IMR-90 (cell line): ENCODE data around the gene OR10A3. TPM values are rescaled to one million over a fixed set of nuclear protein-coding genes. Genes with fewer than 3 reads are reported as not detected.

Experiments
- ATAC-seq: fragments of 200-7000 bp; cut with Tn5 transposase; 2 replicates; pipeline ENCODE4 v1.9.1; 2020; ENCODE audit warnings: low read depth, mild to moderate bottlenecking, moderate library complexity
- BruUV-seq: library from RNA; stranded (reverse); fragments of 400-500 nt; replicated peaks from 2 replicates; lab custom pipeline; 2021; lab: Mats Ljungman, UMichigan
- CTCF ChIA-PET: fragments of 300-600 bp; formaldehyde crosslinking; extraction: SDS; loops from one replicate; lab custom pipeline; 2021; ENCODE audit warnings: antibody characterized with exemption; lab: Yijun Ruan, JAX
- POLR2A ChIA-PET: fragments of 300-600 bp; sonication (Branson Sonifier 250); formaldehyde crosslinking; loops from one replicate; lab custom pipeline; 2022; ENCODE audit warnings: antibody characterized with exemption; ENCODE audit not compliant: unreplicated experiment; lab: Charles Lee
- DNase-seq: peaks from one replicate; pipeline ENCODE4 v3.0.0; 2013
- H2AFZ ChIP-seq: replicated peaks from 2 replicates; pipeline ENCODE3; 2013; ENCODE audit warnings: low read length, mild to moderate bottlenecking; ENCODE audit not compliant: poor library complexity
- H2AK5ac ChIP-seq: 2 replicates; pipeline ENCODE4 v1.6.1; 2013; ENCODE audit warnings: low read depth, low read length, inconsistent platforms
- H2AK9ac ChIP-seq: replicated peaks from 2 replicates; pipeline ENCODE3; 2013; ENCODE audit warnings: mild to moderate bottlenecking, low read depth, low read length, moderate library complexity; ENCODE audit not compliant: poor library complexity
- H2BK120ac ChIP-seq: 2 replicates; pipeline ENCODE4 v1.6.1; 2013; ENCODE audit warnings: low read depth, low read length, inconsistent platforms
- H2BK15ac ChIP-seq: 3 replicates; pipeline ENCODE4 v1.6.1; 2013; ENCODE audit warnings: low read depth, low read length, inconsistent platforms
- H2BK20ac ChIP-seq: 2 replicates; pipeline ENCODE4 v1.6.1; 2013; ENCODE audit warnings: low read depth, mild to moderate bottlenecking, inconsistent platforms, low read length, moderate library complexity
- H2BK5ac ChIP-seq: 2 replicates; pipeline ENCODE4 v1.6.1; 2013; ENCODE audit warnings: mild to moderate bottlenecking, low read depth, low read length, inconsistent platforms; ENCODE audit not compliant: poor library complexity, severe bottlenecking
- H3K14ac ChIP-seq: replicated peaks from 2 replicates; pipeline ENCODE4 v1.6.1; 2013; ENCODE audit warnings: low read depth, low read length, inconsistent platforms
- H3K18ac ChIP-seq: 2 replicates; pipeline ENCODE4 v1.6.1; 2013; ENCODE audit warnings: low read depth, low read length, control low read depth
- H3K23ac ChIP-seq: 2 replicates; pipeline ENCODE4 v1.6.1; 2013; ENCODE audit warnings: low read depth, low read length, inconsistent platforms
- H3K27ac ChIP-seq: 2 replicates; pipeline ENCODE4 v1.5.1; 2013; ENCODE audit warnings: mild to moderate bottlenecking, control low read depth, low read length; ENCODE audit not compliant: insufficient read depth
- H3K27me3 ChIP-seq: 2 replicates; pipeline ENCODE4 v1.6.1; 2013; ENCODE audit warnings: low read length; ENCODE audit not compliant: control insufficient read depth, insufficient read depth
- H3K36me3 ChIP-seq: 2 replicates; pipeline ENCODE4 v1.6.1; 2013; ENCODE audit warnings: low read length, mixed read lengths; ENCODE audit not compliant: control insufficient read depth, insufficient read depth
- H3K4ac ChIP-seq: 2 replicates; pipeline ENCODE4 v1.6.1; 2013; ENCODE audit warnings: low read depth, low read length, inconsistent platforms
- H3K4me1 ChIP-seq: 2 replicates; pipeline ENCODE4 v1.6.1; 2013; ENCODE audit warnings: low read length, mixed read lengths; ENCODE audit not compliant: control insufficient read depth, insufficient read depth
- H3K4me2 ChIP-seq: 2 replicates; pipeline ENCODE4 v1.6.1; 2013; ENCODE audit warnings: low read depth, mild to moderate bottlenecking, control low read depth, low read length, moderate library complexity
- H3K4me3 ChIP-seq: 2 replicates; pipeline ENCODE4 v1.5.1; 2013; ENCODE audit warnings: low read depth, mild to moderate bottlenecking, control low read depth, low read length, moderate library complexity; ENCODE audit not compliant: insufficient read depth
- H3K56ac ChIP-seq: 2 replicates; pipeline ENCODE4 v1.6.1; 2013; ENCODE audit warnings: low read length, inconsistent platforms; ENCODE audit not compliant: insufficient read depth; ENCODE audit errors: extremely low read depth
- H3K79me1 ChIP-seq, 2 experiments: 2 replicates each; pipeline ENCODE4 v1.6.1; 2013; ENCODE audit warnings: low read length in 2 of 2, inconsistent platforms in 1 of 2, low read depth in 1 of 2
- H3K9ac ChIP-seq: 2 replicates; pipeline ENCODE4 v1.6.1; 2013; ENCODE audit warnings: low read depth, low read length, control low read depth
- H3K9me1 ChIP-seq: 2 replicates; pipeline ENCODE4 v1.6.1; 2013; ENCODE audit warnings: low read length, inconsistent platforms; ENCODE audit not compliant: insufficient read depth
- H3K9me3 ChIP-seq: 2 replicates; pipeline ENCODE4 v1.6.1; 2013; ENCODE audit warnings: low read length; ENCODE audit not compliant: control insufficient read depth, insufficient read depth
- H4K20me1 ChIP-seq: 2 replicates; pipeline ENCODE4 v1.6.1; 2013; ENCODE audit warnings: low read length, inconsistent platforms; ENCODE audit not compliant: insufficient read depth
- H4K5ac ChIP-seq: 2 replicates; pipeline ENCODE4 v1.6.1; 2013; ENCODE audit warnings: mild to moderate bottlenecking, low read depth, low read length, control low read depth
- H4K8ac ChIP-seq, 2 experiments: 2 replicates each; pipeline ENCODE4 v1.6.1; 2013; ENCODE audit warnings: low read depth in 2 of 2, low read length in 2 of 2, control low read depth in 1 of 2, inconsistent platforms in 1 of 2
- H4K91ac ChIP-seq: 2 replicates; pipeline ENCODE4 v1.6.1; 2013; ENCODE audit warnings: low read depth, low read length, inconsistent platforms; ENCODE audit not compliant: insufficient read depth
- CEBPB ChIP-seq: IDR thresholded peaks from 2 replicates; pipeline ENCODE4 v1.6.1; 2012; ENCODE audit warnings: low read depth, low read length, improper control_type of control experiment
- POLR2A ChIP-seq: IDR thresholded peaks from 2 replicates; pipeline ENCODE4 v1.6.1; 2012; ENCODE audit warnings: mild to moderate bottlenecking, low read depth, low read length
- RCOR1 ChIP-seq: IDR thresholded peaks from 2 replicates; pipeline ENCODE4 v1.6.1; 2012; ENCODE audit warnings: mild to moderate bottlenecking, low read length, improper control_type of control experiment; ENCODE audit not compliant: insufficient replicate concordance
- SMC3 ChIP-seq: fragments of 150-350 bp; IDR thresholded peaks from 2 replicates; pipeline ENCODE4 v1.6.1; 2016; ENCODE audit warnings: low read depth, mild to moderate bottlenecking, antibody characterized with exemption, low read length, moderate library complexity
- dilution Hi-C: fragments of 300-500 bp; cut with HindIII; formaldehyde crosslinking; loops from one replicate; pipeline ENCODE4 v1.14.3; 2018; ENCODE audit warnings: low sequenced_read_pairs; ENCODE audit not compliant: unreplicated experiment
- in situ Hi-C: fragments of 300-500 bp; cut with MboI; formaldehyde crosslinking; loops from 3 replicates; pipeline ENCODE4 v1.14.3; 2019; ENCODE audit warnings: low sequenced_read_pairs, inconsistent platforms, mixed read lengths
- intact Hi-C: fragments of 100-400 bp; cut with micrococcal nuclease; formaldehyde crosslinking; loops from 2 replicates; pipeline ENCODE4 v1.10.0; 2022
- polyA plus RNA-seq, 3 experiments: library from polyadenylated mRNA; depleted of rRNA; stranded (reverse); fragments of >200 nt; gene quantifications; 2 replicates each; pipeline ENCODE4 v1.2.3, GENCODE V29; 2012; ENCODE audit warnings: low replicate concordance in 1 of 3
- total RNA-seq: library from RNA; depleted of rRNA; stranded (reverse); fragments of >200 nt; gene quantifications from 2 replicates; pipeline ENCODE4 v1.2.3, GENCODE V29; 2012

The OR10A3 gene
- total and polyA plus RNA-seq, 2 of the 4 experiments (the other 2 are of a cell fraction), result 0.03 TPM; not detected in 1

DNA sequence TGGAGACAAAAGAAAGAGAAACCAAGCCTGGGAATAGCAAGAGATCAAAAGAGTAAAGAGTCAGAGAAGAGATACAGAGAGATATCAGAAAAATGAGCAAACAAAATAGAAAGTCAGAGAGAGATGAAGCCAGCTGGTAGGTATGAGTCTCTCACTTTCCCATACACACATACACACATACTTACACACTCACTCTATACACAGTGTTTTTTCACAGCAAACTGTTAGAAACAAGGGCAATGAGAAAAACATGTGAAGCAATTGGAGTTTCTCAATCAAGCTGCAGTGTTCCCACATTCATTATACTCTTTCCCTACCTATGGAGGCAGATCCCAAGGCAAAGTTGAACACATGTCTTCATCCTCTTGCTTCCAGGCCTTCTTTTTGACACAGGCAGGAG, 26.3 kb upstream of the OR10A3 start:
- Histone ChIP-seq H3K56ac (peak overlapping the region; percentile 18; the same call in 1 of the 2 replicates), H2AFZ (peak overlapping the region; percentile 17), H3K36me3 (no peaks in the 10 kb centered on the region), H2BK120ac (peak overlapping the region; percentile 97), H2BK15ac (peak overlapping the region; percentile 99; the same call in 2 of the 3 replicates), H3K9ac (peak overlapping the region; percentile 24; the same call in 1 of the 2 replicates), H3K23ac (peak overlapping the region; percentile 91; the same call in 1 of the 2 replicates), H4K20me1 (no peaks in the 10 kb centered on the region), H3K79me1 (peaks cover 0 to 19% of the 10 kb centered on the region in 2 experiments; a peak in 2 of 4 replicates), H3K27me3 (no peaks in the 10 kb centered on the region), H3K4me3 (no peak overlapping the region), H2BK20ac (peak overlapping the region; percentile 95), H4K91ac (peak overlapping the region; percentile 92), H3K4me1 (peaks cover 32% of the 10 kb centered on the region), H3K9me3 (no peaks in the 10 kb centered on the region), H2AK5ac (peak overlapping the region; percentile 81), H3K18ac (peak overlapping the region; percentile 70; the same call in 1 of the 2 replicates), H2BK5ac (peak overlapping the region; percentile 98), H3K4me2 (peak overlapping the region; percentile 13; the same call in 1 of the 2 replicates), H3K27ac (peak overlapping the region; percentile 78), H3K9me1 (peaks cover 13% of the 10 kb centered on the region), H4K8ac (peak overlapping the region; percentile 68 to 76), H3K4ac (peak overlapping the region; percentile 95), H4K5ac (peak overlapping the region; percentile 88), H2AK9ac (peak overlapping the region; percentile 65), H3K14ac (peak overlapping the region; percentile 93)
- CTCF ChIA-PET, result interaction anchor here (1.4 kb wide), 1 partner anchor 19 kb away, joined by 7 read pairs; the partner anchor contains the start of gene EIF3F
- DNase-seq, result peak; percentile 74
- BruUV-seq, result no TSS peak
- TF ChIP-seq RCOR1 (no peak), CEBPB (peak; percentile 64), POLR2A (no peak), SMC3 (no peak)
- POLR2A ChIA-PET, result no interaction called here
- in situ Hi-C loops (no loop called here), dilution Hi-C loops (no loop called here), intact Hi-C loops (loop anchor here (5.0 kb wide), 1 partner anchor 76 kb away; no protein-coding TSS in a partner anchor)
- peak; percentile 10 for ATAC-seq
